Measurements from ENCODE around the gene LSM14A.

- TF ChIP-seq ZNF764 (CRISPR knock-in tag; IDR thresholded peaks at IDR 0.05; ENCODE audit: low read depth) (no peak), TCFL5 (CRISPR knock-in tag; conservative IDR thresholded peaks at IDR 0.05) (no peak), EP300 (IDR thresholded peaks at IDR 0.05; ENCODE audit: low read length) (no peak), E2F6 (IDR thresholded peaks at IDR 0.05; ENCODE audit: borderline replicate concordance in 1 of 2, extremely low read depth in 1 of 2, insufficient read depth in 1 of 2, insufficient read length in 1 of 2, low read depth in 1 of 2, low read length in 1 of 2, poor library complexity in 1 of 2, severe bottlenecking in 1 of 2) (no peak), PHF8 (IDR thresholded peaks at IDR 0.05; ENCODE audit: borderline replicate concordance, low read length) (no peak)
These were observed 103.4 kb downstream of the LSM14A start for GRCh38 chr19:34275705-34276104.

All from K562 (cell line).